HUES6 (cell line): ENCODE data around the gene ATP2B2.

Source experiments
- H3K27ac ChIP-seq: 2 replicates; pipeline ENCODE4 v1.7.0; 2013; ENCODE audit warnings: low read depth, mild to moderate bottlenecking, low read length, inconsistent platforms
- H3K27me3 ChIP-seq: 2 replicates; pipeline ENCODE4 v1.6.1; 2013; ENCODE audit warnings: low read length; ENCODE audit not compliant: control insufficient read depth, insufficient read depth
- H3K36me3 ChIP-seq: 2 replicates; pipeline ENCODE4 v1.6.1; 2013; ENCODE audit warnings: low read length; ENCODE audit not compliant: control insufficient read depth, insufficient read depth
- H3K4me1 ChIP-seq: 2 replicates; pipeline ENCODE4 v1.6.1; 2013; ENCODE audit warnings: low read length; ENCODE audit not compliant: control insufficient read depth, insufficient read depth
- H3K4me3 ChIP-seq: 2 replicates; pipeline ENCODE4 v1.5.1; 2013; ENCODE audit warnings: low read depth, low read length
- H3K9ac ChIP-seq: one replicate; pipeline ENCODE4 v1.6.1; 2013; ENCODE audit warnings: mild to moderate bottlenecking, low read length
- H3K9me3 ChIP-seq: 2 replicates; pipeline ENCODE4 v1.6.1; 2013; ENCODE audit warnings: low read depth, low read length; ENCODE audit not compliant: control insufficient read depth, insufficient read depth

The ATP2B2 gene

GRCh38 chr3:10395196-10395595, 110.2 kb downstream of the ATP2B2 start:
- H3K27me3 ChIP-seq: no peaks in the 10 kb centered on the region
- H3K36me3 ChIP-seq: no peaks in the 10 kb centered on the region
- no peak overlapping the region for H3K27ac ChIP-seq
- no peak overlapping the region for H3K4me3 ChIP-seq
- peaks cover 27% of the 10 kb centered on the region for H3K4me1 ChIP-seq
- no peaks in the 10 kb centered on the region; the same call in 1 of the 2 replicates for H3K9me3 ChIP-seq
- H3K9ac ChIP-seq: no peak overlapping the region

- H3K27me3 ChIP-seq: no peaks in the 10 kb centered on the region
Measured at GRCh38 chr3:10394491-10395025, 110.8 kb downstream of the ATP2B2 start.

DNA sequence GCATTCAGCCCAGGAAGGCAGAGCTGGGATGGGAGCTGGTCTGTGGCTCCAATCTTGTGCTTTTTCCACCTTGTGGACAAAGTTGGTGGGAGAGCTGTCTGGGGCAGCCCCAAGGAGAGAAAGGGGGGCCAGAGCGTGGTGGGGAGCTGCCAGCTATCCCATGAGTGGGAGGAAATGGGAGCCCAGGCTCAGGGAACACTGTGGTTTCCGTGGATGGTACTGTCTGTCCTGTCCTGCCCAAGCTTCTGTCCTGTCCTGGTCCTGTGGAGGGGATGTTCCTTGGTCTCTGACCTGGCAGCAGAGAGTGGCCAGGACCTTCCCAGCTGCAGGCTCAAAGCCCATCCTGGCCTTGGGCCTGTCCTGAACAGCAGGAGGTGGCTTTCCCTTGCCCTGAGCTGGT, 111.9 kb downstream of the ATP2B2 start:
- H3K27ac ChIP-seq: no peak overlapping the region
- peaks cover 5% of the 10 kb centered on the region; the same call in 1 of the 2 replicates for H3K9me3 ChIP-seq
- H3K9ac ChIP-seq: no peak overlapping the region
- H3K4me1 ChIP-seq: peaks cover 27% of the 10 kb centered on the region
- H3K36me3 ChIP-seq: no peaks in the 10 kb centered on the region
- no peaks in the 10 kb centered on the region for H3K27me3 ChIP-seq
- no peak overlapping the region for H3K4me3 ChIP-seq

More at GRCh38 chr3:10394491-10395025, 110.8 kb downstream of the ATP2B2 start:
- no peak overlapping the region for H3K4me3 ChIP-seq
- H3K36me3 ChIP-seq: no peaks in the 10 kb centered on the region
- H3K9ac ChIP-seq: no peak overlapping the region
- H3K27ac ChIP-seq: no peak overlapping the region
- H3K4me1 ChIP-seq: peaks cover 27% of the 10 kb centered on the region
- H3K9me3 ChIP-seq: no peaks in the 10 kb centered on the region; the same call in 1 of the 2 replicates

GRCh38 chr3:10392906-10393461, 112.4 kb downstream of the ATP2B2 start:
- Histone ChIP-seq H3K27me3 (no peaks in the 10 kb centered on the region), H3K27ac (no peak overlapping the region), H3K36me3 (no peaks in the 10 kb centered on the region), H3K9me3 (peaks cover 11% of the 10 kb centered on the region; the same call in 1 of the 2 replicates), H3K4me1 (peaks cover 27% of the 10 kb centered on the region), H3K4me3 (no peak overlapping the region), H3K9ac (no peak overlapping the region)

- Histone ChIP-seq H3K9ac (no peak overlapping the region), H3K4me3 (no peak overlapping the region), H3K36me3 (no peaks in the 10 kb centered on the region), H3K27me3 (no peaks in the 10 kb centered on the region), H3K4me1 (peaks cover 27% of the 10 kb centered on the region), H3K9me3 (peaks cover 18% of the 10 kb centered on the region; the same call in 1 of the 2 replicates), H3K27ac (no peak overlapping the region)
Measured at GRCh38 chr3:10392244-10392643, 113.1 kb downstream of the ATP2B2 start.

DNA sequence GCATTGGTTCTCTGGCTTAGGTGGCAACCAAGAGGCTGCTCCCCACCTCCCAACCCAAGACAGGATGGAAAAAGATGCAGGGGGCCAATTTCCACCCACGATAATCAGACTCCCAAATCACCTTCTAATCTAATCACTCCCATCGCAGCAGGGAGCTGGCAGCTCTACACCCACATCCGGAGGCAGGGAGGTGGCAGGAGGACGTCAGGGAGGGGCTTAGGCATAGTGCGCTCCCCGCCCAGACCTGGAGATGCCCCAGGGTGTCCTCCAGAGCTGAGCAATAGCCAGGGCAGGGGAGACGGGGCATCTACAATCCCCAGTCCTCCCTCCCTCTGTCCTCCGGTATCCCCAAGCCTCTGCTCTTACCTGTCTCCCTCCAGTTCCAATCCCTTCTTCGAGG, 114.0 kb downstream of the ATP2B2 start:
- H3K9ac ChIP-seq: no peak overlapping the region
- H3K27me3 ChIP-seq: no peaks in the 10 kb centered on the region
- peaks cover 21% of the 10 kb centered on the region; the same call in 1 of the 2 replicates for H3K9me3 ChIP-seq
- no peak overlapping the region for H3K27ac ChIP-seq
- H3K4me3 ChIP-seq: no peak overlapping the region
- H3K36me3 ChIP-seq: no peaks in the 10 kb centered on the region
- peaks cover 25% of the 10 kb centered on the region for H3K4me1 ChIP-seq

- Histone ChIP-seq H3K9me3 (peaks cover 26% of the 10 kb centered on the region; the same call in 1 of the 2 replicates), H3K27ac (no peak overlapping the region), H3K4me1 (peaks cover 20% of the 10 kb centered on the region), H3K9ac (no peak overlapping the region), H3K4me3 (no peak overlapping the region), H3K27me3 (no peaks in the 10 kb centered on the region), H3K36me3 (no peaks in the 10 kb centered on the region)
Measured at GRCh38 chr3:10390641-10391373, 114.6 kb downstream of the ATP2B2 start.

DNA sequence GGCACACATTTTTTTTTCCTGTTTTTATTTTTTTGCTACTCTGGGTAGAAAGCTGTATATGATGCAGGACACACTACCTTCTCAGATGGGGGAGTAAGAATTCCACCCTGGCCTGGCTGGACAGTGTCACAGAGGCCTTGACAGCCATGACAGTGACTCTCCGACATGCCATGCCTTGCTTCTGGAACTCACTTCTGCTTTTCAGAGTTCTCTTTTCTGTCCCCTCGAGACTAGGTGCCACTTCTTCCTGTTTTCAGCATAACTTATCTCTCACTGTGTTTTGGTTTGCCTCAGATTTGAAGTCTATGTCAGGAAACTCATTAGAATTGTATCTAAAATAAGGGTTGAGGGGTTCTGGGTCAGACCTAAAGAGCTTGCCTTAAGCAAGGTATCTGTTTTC, 115.4 kb downstream of the ATP2B2 start:
- H3K4me1 ChIP-seq: peaks cover 12% of the 10 kb centered on the region
- no peak overlapping the region for H3K9ac ChIP-seq
- no peak overlapping the region for H3K4me3 ChIP-seq
- H3K36me3 ChIP-seq: no peaks in the 10 kb centered on the region
- no peak overlapping the region for H3K27ac ChIP-seq
- peaks cover 26% of the 10 kb centered on the region; the same call in 1 of the 2 replicates for H3K9me3 ChIP-seq
- no peaks in the 10 kb centered on the region for H3K27me3 ChIP-seq

DNA sequence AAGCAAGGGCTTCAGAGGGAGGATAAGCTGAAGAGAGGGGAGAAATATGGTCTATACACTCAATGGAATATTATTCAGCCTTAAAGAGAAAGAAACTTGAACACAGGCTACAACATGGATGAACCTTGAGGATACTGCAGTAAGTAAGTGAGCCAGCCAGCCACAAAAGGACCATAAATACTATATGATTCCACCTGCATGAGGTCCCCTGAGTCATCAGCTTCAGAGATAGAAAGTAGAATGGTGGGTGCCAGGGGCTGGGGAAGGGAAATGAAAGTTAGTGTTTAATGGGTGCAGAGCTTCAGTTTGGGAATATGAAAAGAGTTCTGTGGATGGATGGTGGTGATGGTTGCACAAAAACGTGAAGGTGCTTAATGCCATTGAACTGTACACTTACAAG, 116.0 kb downstream of the ATP2B2 start:
- Histone ChIP-seq H3K9ac (no peak overlapping the region), H3K4me1 (peaks cover 8% of the 10 kb centered on the region; the same call in 1 of the 2 replicates), H3K27me3 (no peaks in the 10 kb centered on the region), H3K36me3 (no peaks in the 10 kb centered on the region), H3K9me3 (peaks cover 26% of the 10 kb centered on the region; the same call in 1 of the 2 replicates), H3K27ac (no peak overlapping the region), H3K4me3 (no peak overlapping the region)

- H3K4me1 ChIP-seq: peaks cover 8% of the 10 kb centered on the region; the same call in 1 of the 2 replicates
- peaks cover 26% of the 10 kb centered on the region; the same call in 1 of the 2 replicates for H3K9me3 ChIP-seq
- H3K4me3 ChIP-seq: no peak overlapping the region
- no peak overlapping the region for H3K27ac ChIP-seq
- no peak overlapping the region for H3K9ac ChIP-seq
- H3K36me3 ChIP-seq: no peaks in the 10 kb centered on the region
- H3K27me3 ChIP-seq: no peaks in the 10 kb centered on the region
Measured at GRCh38 chr3:10387881-10388609, 117.3 kb downstream of the ATP2B2 start.
